HFF-Myc (cell line): ENCODE results near the gene COPS7B.

Source experiments
- DNase-seq: peaks from one replicate; pipeline ENCODE4 v3.0.0-alpha.2; 2011; ENCODE audit warnings: low read depth; ENCODE audit errors: extremely low read depth
- H3K4me3 ChIP-seq: replicated peaks from 2 replicates; pipeline ENCODE4 v1.5.1; 2011; ENCODE audit warnings: low read depth, mild to moderate bottlenecking, control low read depth, low read length
- TF ChIP-seq, protein P1 (sequence below): IDR thresholded peaks from 2 replicates; pipeline ENCODE4 v1.5.1; 2012; ENCODE audit warnings: mild to moderate bottlenecking, low read depth, low read length, control low read depth; ENCODE audit errors: missing control alignments

COPS7B gene

GRCh38 chr2:231856959-231857358, 70.7 kb downstream of the COPS7B start:
- no peak overlapping the region for H3K4me3 ChIP-seq
- no peak for DNase-seq
- TF ChIP-seq, protein P1, sequence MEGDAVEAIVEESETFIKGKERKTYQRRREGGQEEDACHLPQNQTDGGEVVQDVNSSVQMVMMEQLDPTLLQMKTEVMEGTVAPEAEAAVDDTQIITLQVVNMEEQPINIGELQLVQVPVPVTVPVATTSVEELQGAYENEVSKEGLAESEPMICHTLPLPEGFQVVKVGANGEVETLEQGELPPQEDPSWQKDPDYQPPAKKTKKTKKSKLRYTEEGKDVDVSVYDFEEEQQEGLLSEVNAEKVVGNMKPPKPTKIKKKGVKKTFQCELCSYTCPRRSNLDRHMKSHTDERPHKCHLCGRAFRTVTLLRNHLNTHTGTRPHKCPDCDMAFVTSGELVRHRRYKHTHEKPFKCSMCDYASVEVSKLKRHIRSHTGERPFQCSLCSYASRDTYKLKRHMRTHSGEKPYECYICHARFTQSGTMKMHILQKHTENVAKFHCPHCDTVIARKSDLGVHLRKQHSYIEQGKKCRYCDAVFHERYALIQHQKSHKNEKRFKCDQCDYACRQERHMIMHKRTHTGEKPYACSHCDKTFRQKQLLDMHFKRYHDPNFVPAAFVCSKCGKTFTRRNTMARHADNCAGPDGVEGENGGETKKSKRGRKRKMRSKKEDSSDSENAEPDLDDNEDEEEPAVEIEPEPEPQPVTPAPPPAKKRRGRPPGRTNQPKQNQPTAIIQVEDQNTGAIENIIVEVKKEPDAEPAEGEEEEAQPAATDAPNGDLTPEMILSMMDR: no peak
